OCI-LY1 (cell line): ENCODE measurements around the gene WDR82.
A peak's percentile ranks its signal among the peaks of the same experiment; 100 is the strongest.

Source experiments
- H2AFZ ChIP-seq: fragments of 200-600 bp; sonication (generic), shearing (Covaris generic); 2 replicates; pipeline ENCODE4 v1.6.0; 2014; ENCODE audit warnings: antibody characterized with exemption, mild to moderate bottlenecking, low read length
- H3F3A ChIP-seq: fragments of 200-600 bp; sonication (generic), shearing (Covaris generic); 2 replicates; pipeline ENCODE4 v1.6.0; 2014; ENCODE audit warnings: mild to moderate bottlenecking, antibody characterized with exemption, low read length, moderate library complexity; ENCODE audit not compliant: insufficient read depth
- H3K27ac ChIP-seq: fragments of 200-600 bp; sonication (generic); 2 replicates; pipeline ENCODE4 v1.5.1; 2014; ENCODE audit warnings: low read length, mixed run types, mild to moderate bottlenecking, low read depth; ENCODE audit not compliant: poor library complexity, severe bottlenecking
- H3K27me3 ChIP-seq: fragments of 200-600 bp; sonication (generic); 2 replicates; pipeline ENCODE4 v1.6.0; 2014; ENCODE audit warnings: antibody characterized with exemption, mild to moderate bottlenecking, low read length, moderate library complexity; ENCODE audit not compliant: insufficient read depth
- H3K36me3 ChIP-seq: fragments of 200-600 bp; sonication (generic); 2 replicates; pipeline ENCODE4 v1.6.1; 2014; ENCODE audit warnings: mild to moderate bottlenecking, antibody characterized with exemption, low read length, moderate library complexity, mixed read lengths; ENCODE audit not compliant: insufficient read depth
- H3K4me1 ChIP-seq: fragments of 200-600 bp; sonication (generic); 2 replicates; pipeline ENCODE4 v1.5.1; 2014; ENCODE audit warnings: mild to moderate bottlenecking, low read length, moderate library complexity; ENCODE audit not compliant: insufficient read depth, severe bottlenecking
- H3K4me2 ChIP-seq: fragments of 200-600 bp; sonication (generic), shearing (Covaris generic); 2 replicates; pipeline ENCODE4 v1.6.1; 2014; ENCODE audit warnings: low read length
- H3K4me3 ChIP-seq: fragments of 200-600 bp; sonication (generic); 2 replicates; pipeline ENCODE4 v1.5.1; 2014; ENCODE audit warnings: low read length, low read depth, mild to moderate bottlenecking, mixed read lengths; ENCODE audit not compliant: poor library complexity, severe bottlenecking
- H3K79me2 ChIP-seq: fragments of 200-600 bp; shearing (Covaris generic); 2 replicates; pipeline ENCODE4 v1.6.1; 2016; ENCODE audit warnings: mixed run types, low read length, mixed read lengths; ENCODE audit not compliant: insufficient read depth
- H3K9ac ChIP-seq: fragments of 200-600 bp; sonication (generic), shearing (Covaris generic); 2 replicates; pipeline ENCODE4 v1.6.1; 2014; ENCODE audit warnings: mild to moderate bottlenecking, low read length, mixed read lengths
- H3K9me2 ChIP-seq: fragments of 200-600 bp; sonication (generic), shearing (Covaris generic); 2 replicates; pipeline ENCODE4 v1.6.1; 2014; ENCODE audit warnings: low read depth, mild to moderate bottlenecking, low read length, mixed read lengths
- H3K9me3 ChIP-seq: fragments of 200-600 bp; shearing (Covaris generic); 2 replicates; pipeline ENCODE4 v1.6.1; 2014; ENCODE audit warnings: low read length, mixed read lengths
- H4K20me1 ChIP-seq: fragments of 200-600 bp; sonication (generic), shearing (Covaris generic); 2 replicates; pipeline ENCODE4 v1.6.0; 2016; ENCODE audit warnings: mild to moderate bottlenecking, low read length; ENCODE audit not compliant: insufficient read depth
- CTCF ChIP-seq: fragments of 200-600 bp; sonication (generic), shearing (Covaris generic); IDR thresholded peaks from 2 replicates; pipeline ENCODE4 v1.5.1; 2017; ENCODE audit warnings: mild to moderate bottlenecking, antibody characterized with exemption, low read length, moderate library complexity, mixed read lengths
- EZH2 ChIP-seq: fragments of 200-600 bp; sonication (generic), shearing (Covaris generic); IDR thresholded peaks from 2 replicates; pipeline ENCODE4 v1.8.0; 2017; ENCODE audit warnings: borderline replicate concordance, mixed run types, mild to moderate bottlenecking, antibody characterized with exemption, low read length, moderate library complexity, mixed read lengths

WDR82 gene

GRCh38 chr3:52248165-52248541 is 30.3 kb downstream of the WDR82 start:
- no peaks in the 10 kb centered on the region for H3K27me3 ChIP-seq
- H3K4me3 ChIP-seq = no peak overlapping the region
- no peak for TF ChIP-seq CTCF
- TF ChIP-seq EZH2 = no peak
- H4K20me1 ChIP-seq = no peaks in the 10 kb centered on the region
- H3K36me3 ChIP-seq = peaks cover 40% of the 10 kb centered on the region
- no peak overlapping the region for H3K9ac ChIP-seq
- H3K79me2 ChIP-seq = no peaks in the 10 kb centered on the region
- no peak overlapping the region for H3K4me2 ChIP-seq
- no peaks in the 10 kb centered on the region for H3K9me3 ChIP-seq
- H3F3A ChIP-seq = no peaks in the 10 kb centered on the region
- no peak overlapping the region for H2AFZ ChIP-seq
- H3K9me2 ChIP-seq = no peaks in the 10 kb centered on the region
- no peak overlapping the region for H3K27ac ChIP-seq
- H3K4me1 ChIP-seq = peaks cover 31% of the 10 kb centered on the region

GRCh38 chr3:52247409-52248164 is 30.9 kb downstream of the WDR82 start:
- Histone ChIP-seq H3K79me2 (no peaks in the 10 kb centered on the region), H3K27me3 (no peaks in the 10 kb centered on the region), H3K27ac (no peak overlapping the region), H3K9me2 (no peaks in the 10 kb centered on the region), H3K9ac (no peak overlapping the region), H3K4me3 (no peak overlapping the region), H3F3A (no peaks in the 10 kb centered on the region), H3K36me3 (peaks cover 35% of the 10 kb centered on the region), H3K4me1 (peaks cover 27% of the 10 kb centered on the region), H2AFZ (no peak overlapping the region), H3K9me3 (no peaks in the 10 kb centered on the region), H4K20me1 (no peaks in the 10 kb centered on the region), H3K4me2 (no peak overlapping the region)
- no peak for TF ChIP-seq EZH2
- no peak for TF ChIP-seq CTCF

GRCh38 chr3:52246728-52247408 is 31.6 kb downstream of the WDR82 start:
- Histone ChIP-seq H2AFZ (no peak overlapping the region), H3K4me3 (peak overlapping the region; percentile 66), H3K4me2 (peak overlapping the region; percentile 97; the same call in 1 of the 2 replicates)

More at GRCh38 chr3:52246728-52247408, 31.6 kb downstream of the WDR82 start:
- H3K27ac ChIP-seq = peak overlapping the region; percentile 3
- H3K9me3 ChIP-seq = no peaks in the 10 kb centered on the region
- H3F3A ChIP-seq = no peaks in the 10 kb centered on the region
- no peaks in the 10 kb centered on the region for H3K79me2 ChIP-seq
- H3K9me2 ChIP-seq = no peaks in the 10 kb centered on the region
- H3K4me1 ChIP-seq = peaks cover 27% of the 10 kb centered on the region
- H3K36me3 ChIP-seq = peaks cover 28% of the 10 kb centered on the region
- TF ChIP-seq EZH2 (no peak), CTCF (no peak)
- no peak overlapping the region; the same call in 1 of the 2 replicates for H3K9ac ChIP-seq
- H3K27me3 ChIP-seq = no peaks in the 10 kb centered on the region
- no peaks in the 10 kb centered on the region for H4K20me1 ChIP-seq
